ENCODE results near the gene CPXM1.
"Not testable (repeated sequence)": the region's sequence is repeated elsewhere in the genome, so short reads cannot be mapped to it uniquely, and the experiment has no call there.

The CPXM1 gene

DNA sequence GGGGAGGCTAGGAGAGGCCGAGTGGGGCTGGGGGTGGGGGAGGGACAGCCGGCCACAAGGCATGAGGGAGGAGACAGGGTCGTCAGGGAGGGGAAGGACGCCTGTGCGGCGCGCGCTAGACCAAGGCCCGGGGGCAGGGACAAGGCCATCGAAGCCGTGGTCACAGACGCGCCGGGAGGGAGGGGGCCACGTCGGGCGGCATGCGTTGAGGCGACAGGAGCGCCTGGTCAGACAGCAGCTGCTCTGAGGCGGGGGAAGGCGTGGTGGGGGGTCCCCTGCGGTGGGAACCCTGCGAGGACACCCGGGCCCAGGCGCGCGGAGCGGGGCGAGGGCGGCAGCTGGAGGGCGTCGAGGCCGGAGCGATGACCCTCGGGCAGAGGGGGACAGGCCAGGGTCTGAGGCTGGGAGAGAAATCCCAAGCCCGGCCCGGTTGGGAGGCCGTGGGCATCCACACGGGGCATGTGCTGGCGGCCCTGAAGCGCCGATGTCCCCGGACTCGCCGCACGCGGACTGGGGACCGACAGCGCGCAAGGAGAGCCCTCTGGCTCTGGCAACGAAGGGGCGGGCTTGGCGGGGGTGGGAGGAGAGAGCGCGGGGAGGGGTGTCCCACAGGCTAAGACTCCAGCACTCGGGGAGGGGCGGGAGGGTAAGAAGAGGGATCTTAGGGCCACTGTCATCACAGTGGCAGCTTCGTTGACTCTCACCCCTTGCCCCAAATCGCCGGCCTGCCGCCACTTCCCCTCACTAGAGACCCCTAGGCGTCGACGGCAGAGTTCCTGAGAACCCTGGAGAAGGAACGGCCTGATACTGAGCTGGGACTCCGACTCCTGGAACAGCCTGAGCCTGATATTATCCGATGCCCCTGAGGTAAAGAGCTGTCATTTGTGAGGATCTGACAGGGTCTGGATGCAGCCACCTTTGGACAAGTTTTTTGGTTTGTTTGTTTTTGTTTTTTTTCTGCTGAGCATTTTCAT, 20.8 kb upstream of the CPXM1 start:
- no peak for DNase-seq

DNA sequence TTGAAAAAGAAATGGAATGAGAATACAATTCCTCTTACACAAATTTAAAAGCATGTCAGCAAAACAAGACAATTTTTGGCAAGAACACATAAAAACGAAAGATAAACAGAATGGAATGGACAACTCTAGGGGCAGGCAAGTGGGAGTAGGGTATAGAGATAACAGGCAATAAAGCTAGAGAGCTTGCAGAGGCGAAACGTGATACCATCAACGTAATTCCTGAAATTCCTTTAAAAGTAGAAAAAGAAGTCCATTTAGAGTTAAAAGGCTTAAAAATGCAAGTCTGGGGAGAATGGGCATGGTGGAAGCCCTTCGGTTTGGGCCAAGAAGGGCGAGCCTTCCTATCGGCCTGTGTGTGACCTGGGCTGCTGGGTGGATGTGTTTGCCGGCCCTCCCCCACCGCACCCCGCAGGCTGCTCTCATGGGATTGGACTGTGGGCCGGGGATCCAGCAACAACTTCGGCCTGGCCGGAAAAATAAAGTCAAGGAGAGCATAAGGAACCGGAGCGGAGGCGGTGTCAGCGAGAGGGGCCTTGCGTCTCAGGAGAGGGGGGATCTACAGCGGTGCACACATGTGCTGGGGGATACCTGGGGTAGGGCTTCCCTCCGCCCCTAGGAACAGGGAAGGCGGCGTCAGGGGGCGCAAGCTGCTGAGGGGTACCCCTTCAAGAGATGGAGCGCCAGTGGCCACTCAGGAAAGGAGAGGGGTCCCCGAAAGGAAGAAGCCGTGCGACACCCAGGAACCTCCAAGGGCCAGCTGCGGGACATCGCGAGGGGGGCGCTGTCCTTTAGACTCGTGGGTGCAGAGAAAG, 19.9 kb upstream of the CPXM1 start:
- DNase-seq, result no peak

DNA sequence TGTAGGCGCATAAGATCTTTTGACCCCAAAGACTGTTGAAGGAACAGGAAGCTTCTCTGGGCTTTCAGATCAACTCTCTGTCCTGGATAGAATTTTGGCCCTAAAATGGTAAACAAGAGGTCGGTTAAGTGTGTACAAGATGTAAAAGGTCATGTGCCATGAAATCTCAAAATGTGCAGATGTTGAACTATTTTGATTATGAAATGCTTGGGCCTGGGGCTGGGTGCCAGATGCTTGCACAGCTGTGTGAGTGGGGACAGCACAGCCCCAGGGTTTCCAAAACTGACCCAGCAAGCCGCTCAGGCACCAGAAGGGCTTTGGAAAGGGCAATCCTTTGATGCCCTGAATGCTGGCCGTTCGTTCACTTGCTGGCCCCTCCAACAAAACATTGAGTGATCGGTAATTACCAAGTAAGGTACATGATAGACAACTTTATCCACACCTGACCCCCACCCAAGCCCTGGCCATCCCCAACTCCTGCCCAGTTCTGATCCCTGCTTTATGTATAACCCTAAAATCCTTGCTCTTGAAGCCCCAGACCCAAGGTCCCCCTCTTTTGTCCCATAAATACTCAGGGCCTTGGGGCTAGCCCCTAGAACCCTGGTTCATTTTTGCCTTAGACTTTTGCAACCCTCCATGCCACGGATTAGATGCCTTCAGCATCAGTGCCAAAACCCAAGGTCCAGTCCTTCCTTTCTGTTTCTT, 17.6 kb upstream of the CPXM1 start:
- DNase-seq, result no peak

DNA sequence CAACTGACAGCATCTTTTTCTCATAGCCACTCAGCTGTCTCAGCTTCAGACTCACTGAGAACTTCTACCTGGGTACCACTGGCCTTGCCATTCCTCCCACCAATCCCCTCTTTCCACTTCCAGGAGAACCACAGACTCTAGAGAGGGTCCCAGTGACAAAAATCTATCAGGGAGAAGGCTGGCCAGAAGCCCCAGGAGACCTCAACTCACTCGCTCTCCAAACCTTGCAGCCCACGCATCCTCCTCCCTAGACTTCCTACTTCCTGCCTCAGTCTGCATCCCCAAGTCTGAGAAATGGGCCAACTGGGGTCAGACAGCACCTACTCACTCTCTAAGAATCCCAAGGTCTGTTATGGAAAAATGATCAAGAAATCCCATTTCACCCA, 16.9 kb upstream of the CPXM1 start:
- no peak for DNase-seq

DNA sequence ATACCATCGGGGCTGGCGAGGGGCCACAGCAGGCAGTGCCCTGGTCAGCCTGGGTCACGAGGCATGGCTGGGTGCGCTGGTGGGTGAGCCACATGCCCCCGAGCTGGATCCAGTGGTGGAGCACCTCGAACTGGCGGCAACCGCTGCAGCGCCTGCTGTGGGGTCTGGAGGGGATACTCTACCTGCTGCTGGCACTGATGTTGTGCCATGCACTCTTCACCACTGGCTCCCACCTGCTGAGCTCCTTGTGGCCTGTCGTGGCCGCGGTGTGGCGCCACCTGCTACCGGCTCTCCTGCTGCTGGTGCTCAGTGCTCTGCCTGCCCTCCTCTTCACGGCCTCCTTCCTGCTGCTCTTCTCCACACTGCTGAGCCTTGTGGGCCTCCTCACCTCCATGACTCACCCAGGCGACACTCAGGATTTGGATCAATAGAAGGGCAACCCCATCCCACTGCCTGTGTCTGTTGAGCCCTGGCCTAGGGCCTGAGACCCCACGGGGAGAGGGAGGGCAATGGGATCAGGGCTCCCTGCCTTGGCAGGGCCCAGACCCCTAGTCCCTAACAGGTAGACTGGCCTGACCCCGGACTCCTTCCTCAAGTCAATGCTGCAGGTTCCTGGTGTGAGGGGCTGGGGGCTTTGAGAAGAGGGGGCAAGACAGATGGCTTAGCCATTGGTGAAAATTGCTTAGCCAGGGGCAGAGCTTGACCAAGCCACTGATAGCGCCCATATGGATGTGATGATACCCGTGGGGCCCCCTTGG, 16.3 kb upstream of the CPXM1 start:
- DNase-seq, result no peak

DNA sequence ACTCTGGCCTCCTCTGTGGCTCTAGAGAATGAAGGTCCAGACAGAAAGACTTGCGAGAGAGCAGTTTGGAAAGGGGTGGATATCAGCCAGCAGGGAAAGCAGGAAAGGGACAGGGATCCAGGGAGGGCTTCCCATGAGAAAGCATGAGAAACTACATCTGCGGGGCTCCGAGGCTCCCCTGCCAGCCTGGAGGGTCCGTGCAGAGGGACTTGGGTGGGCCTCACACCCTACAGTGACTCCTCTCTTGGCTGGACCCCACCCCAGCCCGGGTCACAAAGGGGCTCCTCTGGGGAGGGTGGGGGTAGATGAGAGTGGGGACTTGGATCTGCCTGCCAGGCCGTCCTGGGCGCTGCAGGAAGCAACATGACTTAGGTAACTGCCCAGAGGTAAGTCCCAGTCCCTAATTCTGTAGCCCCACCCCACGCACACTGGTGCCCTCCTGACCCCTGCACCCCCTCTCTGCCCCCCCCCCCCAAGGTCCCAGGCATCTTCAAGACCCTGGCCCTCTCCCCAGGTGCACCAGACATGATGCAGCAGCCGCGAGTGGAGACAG, 15.7 kb upstream of the CPXM1 start, which contains the start of gene TMEM239:
TSS of gene TMEM239 (plus strand) at position 335 of the 553 bp plus-strand sequence. CDS start at position 526, 191 bp downstream.
- no peak for DNase-seq

DNA sequence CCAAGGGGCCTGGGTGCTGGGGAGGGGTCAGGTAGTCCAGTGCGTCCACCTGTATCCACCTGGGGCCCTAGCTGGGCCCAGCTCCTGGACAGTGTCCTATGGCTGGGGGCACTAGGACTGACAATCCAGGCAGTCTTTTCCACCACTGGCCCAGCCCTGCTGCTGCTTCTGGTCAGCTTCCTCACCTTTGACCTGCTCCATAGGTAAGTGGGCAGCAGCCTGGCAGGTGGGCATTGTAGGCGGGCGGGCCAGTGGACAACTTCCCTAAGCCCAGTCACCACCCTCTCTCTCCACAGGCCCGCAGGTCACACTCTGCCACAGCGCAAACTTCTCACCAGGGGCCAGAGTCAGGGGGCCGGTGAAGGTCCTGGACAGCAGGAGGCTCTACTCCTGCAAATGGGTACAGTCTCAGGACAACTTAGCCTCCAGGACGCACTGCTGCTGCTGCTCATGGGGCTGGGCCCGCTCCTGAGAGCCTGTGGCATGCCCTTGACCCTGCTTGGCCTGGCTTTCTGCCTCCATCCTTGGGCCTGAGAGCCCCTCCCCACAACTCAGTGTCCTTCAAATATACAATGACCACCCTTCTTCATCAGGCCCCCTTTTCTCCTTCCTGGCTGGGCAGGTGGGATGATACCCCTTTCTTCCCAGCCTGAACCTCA, 14.9 kb upstream of the CPXM1 start:
- no peak for DNase-seq

DNA sequence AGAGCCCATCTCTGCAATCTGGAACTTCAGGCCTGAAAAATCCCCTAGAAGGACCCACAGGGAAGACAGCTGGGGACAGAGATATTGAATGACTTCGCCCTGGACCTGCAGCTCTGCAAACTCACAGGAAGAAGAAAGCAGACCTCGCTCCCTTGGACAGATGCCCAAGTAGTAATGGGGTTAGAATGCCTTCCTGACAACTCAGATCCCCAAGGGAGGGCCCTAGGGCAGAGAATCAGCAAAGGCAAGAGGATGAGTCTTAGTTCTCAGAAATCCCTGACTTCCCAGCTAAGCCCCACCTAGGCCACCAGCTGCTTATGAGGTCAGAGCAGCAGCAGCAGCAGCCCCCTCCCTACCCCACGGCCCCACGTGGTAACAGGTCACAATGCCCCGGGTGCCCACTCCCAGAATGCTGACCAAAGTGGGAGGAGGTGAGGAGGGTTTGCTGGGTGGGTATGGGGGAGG, 14.2 kb upstream of the CPXM1 start, which contains the start of gene C20orf141:
TSS of gene C20orf141 (plus strand) at position 401 of the 465 bp plus-strand sequence. CDS start 198 bp downstream, outside the sequence.
- peak; percentile 65 for DNase-seq

DNA sequence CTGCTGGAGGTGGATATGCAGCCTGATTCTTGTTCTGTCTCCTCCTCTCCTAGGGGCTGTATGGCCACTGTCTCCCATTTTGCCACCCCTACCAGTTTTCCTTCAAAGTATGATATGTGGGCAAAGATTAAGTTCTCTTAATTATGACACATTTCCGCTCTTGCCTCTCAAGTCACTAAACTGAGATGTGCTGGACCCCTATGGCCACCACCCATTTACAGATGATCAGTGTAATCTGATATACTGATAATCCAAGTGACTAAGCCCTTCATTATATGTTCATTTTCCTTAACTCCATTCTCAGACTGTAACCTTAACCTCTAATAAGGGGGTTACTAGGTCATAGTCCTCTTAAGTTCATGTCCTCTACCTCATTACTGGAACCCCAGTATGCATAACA, 13.6 kb upstream of the CPXM1 start:
- DNase-seq, result no peak

DNA sequence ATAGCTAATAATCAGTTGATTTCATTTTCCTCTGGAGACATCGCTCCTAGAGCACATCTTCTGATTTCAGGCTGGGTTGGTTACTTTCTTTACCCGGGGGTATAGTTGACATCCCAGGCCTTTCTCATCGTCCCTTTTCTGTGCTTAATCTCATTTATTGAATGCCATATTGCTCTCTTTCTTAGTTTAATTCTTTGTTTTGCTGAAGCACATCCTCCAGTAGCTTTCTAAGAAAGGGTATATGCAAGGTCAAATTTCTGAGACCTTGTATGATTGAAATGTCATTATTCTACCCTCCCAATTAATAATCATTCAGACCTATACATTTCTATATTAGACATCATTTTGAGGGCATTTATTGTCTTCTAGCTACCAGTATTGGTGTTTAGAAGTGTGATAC, 11.8 kb upstream of the CPXM1 start:
- DNase-seq, result no peak

DNA sequence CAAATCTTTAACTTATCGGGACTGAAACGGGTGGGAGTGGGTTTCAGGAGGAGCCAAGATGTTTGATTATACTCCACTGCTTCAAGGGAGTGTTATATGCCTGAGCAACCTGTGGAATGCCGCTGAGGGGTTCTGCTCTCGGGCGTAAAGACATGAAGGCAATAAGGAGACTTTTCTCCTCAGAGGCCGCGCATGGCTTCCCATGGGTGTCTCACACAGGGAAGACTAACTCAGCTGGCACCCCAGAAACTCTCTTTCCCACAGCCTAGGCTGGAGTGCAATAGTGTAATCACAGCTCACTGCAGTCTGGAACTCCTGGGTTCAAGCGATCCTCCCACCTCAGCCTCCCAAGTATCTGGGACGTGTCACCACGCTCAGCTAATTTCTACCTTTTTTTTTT, 9.3 kb upstream of the CPXM1 start:
- DNase-seq, result no peak

DNA sequence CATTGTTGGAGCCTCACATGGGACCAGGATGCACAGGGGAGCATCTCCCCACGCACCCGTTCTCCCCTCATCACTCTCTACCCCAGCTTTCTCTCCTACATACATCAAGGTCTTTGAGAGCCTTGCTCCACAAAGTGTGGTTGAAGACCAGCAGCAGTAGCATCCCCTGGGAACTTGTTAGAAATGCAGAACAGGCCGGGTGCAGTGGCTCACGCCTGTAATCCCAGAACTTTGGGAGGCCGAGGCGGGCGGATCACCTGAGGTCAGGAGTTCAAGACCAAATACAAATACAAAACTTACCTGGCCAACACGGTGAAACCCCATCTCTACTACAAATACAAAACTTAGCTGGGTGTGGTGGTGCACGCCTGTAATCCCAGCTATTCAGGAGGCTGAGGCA, 7.5 kb upstream of the CPXM1 start:
- DNase-seq, result not testable (repeated sequence)

DNA sequence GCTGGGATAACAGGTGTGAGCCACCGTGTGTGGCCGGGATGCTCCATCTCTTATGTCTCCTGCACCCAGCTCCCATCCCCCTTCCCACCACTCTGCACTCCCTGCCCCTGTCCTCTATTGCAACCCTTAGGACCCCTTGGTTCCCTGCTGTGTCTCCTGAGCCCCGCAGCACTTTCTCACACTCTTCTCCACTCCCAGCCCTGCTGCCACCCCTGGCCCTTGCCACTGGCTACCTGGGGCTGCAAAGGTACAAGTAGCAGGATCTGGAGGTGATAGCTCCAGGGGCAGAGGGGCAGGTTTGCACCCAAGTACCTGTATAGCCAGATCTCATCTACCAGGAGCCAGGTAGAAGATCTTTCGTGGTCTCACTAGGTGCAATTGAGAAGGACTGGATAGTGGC, 6.6 kb upstream of the CPXM1 start:
- DNase-seq, result no peak

DNA sequence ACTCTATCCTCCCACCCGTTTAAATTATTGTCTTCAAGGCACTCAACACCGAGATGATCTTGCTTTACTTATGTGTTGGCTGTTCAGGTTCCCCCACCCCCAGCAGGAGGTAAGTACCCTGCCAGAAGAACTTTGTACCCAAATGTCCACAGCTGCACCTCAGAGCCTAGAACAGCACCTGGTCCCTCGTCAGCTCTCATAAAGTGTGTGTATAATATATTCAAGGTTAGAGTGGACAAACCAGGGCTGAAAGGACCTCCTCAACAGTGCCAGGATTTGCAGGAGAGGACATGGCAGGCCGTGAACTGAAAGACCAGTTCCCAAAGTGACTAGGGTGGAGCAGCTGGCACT, 5.9 kb upstream of the CPXM1 start:
- no peak for DNase-seq

DNA sequence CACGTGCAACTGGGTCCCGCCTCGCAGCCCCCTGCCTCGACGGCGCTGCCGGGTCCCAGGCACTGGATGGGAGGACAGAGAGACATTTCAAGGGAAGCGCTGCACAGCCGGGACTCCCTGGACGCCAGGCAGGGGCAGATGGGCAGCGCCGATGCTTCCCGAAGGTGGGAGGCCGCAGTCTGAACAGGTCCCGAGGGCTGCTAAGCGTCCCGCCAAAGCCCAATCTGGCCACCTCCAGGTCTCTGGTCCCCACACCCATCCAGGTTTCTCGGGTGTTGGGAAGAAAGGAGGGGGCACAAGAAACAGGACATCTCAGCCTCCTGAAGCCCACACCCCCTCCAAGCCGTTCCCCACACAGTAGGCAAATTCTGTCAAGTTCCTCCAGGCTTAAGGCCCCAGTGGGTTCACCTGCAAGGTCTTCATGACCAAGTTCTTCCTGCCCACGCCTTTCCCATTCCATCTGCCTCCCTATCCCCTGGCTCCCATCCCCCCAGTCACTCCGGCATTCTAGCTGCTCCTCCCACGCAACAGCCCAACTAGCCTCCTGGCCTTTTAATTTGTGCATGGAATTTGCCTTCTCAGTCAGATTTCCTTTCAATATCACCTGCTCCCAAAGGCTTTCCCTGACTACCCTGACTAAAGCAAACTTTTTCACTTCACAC, 5.4 kb upstream of the CPXM1 start:
- no peak for DNase-seq

DNA sequence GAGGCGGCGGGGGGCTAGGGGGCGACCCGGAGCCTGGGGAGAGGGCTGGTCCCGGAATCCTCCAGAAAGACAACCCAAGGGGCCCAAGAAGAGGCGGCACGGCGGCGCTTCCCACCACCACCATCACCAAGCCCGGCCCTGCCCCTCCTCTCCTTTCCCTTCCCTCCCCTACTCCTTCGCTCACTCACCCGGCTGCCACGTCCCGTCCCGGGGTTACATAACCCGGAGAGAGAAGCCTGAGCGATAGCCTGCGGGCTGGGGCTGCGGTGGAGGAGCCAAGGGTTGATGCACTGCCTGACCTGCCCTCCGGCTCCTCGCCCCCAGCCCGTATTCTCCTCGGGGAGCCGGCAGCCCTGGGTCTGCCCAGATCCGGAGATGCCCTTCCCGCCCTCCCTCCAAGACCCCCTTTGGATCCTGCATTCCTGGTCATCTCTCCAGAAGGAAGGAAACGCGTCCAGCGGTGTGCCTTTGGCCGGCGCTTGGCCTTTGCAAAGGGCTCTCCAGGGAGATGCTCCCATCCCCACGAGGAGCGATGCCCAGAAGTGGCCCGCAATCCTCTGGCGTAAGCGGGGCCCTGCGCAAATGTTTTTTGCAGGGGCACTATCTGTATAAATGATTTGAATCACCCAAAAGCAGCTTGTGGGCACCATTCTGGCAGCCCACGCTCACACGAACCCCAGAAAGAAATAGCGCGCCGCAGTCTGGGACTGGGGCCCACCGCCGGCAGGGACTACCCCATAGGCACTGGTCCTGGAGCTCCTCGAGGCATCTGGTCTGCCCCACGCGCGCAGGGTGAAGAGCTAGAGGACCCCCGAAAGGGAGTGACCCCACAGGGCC, 4.6 kb upstream of the CPXM1 start:
- peak; percentile 33 for DNase-seq

DNA sequence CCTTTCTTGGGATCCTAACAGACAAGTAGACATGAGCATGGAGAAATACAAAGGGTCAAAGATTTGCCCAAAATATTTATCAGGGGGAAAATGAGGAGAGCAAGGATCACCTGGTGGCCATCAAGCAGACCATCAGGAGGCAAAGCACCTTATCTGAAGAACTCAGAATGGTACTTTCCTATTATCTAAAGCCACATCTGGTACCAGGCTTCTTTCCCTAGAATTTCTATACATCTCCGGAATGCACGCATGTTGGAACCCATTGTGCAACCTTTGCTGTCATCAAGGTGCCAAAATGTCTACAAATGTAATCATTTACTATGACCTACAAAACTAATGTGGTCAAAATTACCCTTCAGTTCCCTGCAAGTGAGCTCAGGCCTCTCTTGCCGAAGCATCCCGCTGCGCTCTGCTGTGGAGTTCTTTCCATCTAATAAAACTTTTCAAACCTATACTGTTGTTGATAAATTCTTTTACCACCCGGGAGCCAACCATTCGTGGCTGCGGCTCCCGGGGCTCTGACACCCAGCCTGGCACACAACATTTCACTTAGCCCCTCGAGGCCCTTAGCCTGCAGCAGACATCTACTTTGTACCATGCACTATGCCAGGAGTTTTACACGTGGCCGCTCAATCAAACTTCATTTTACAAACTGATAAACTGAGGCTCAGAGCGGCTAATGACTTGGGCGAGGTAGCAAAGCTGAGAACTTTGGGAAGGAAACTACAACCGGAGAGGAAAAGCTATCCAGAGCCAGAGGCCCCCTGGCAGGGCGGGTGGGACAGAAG, 3.8 kb upstream of the CPXM1 start:
- DNase-seq, result peak; percentile 22

DNA sequence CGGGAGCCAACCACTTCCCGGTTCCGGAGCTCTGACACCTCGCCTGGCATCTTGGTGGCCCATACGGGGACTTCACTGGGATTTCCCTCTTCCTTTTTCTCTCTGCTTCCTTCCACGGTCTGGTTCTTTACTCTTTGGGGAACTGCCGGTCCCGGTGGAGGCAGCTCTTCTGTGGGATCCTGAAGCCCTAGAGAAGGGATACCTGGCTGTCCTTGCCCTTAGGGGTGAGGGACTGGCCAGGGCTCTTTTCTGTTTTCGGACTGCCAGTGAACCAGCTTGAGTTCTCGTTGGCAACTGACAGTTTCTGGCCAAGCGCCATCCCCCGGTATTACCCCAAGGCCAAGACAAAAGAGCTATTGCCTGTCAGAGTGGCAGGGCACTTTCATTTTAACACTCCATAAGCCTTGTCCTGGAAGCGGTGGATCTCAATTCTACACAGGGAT, 880 bp upstream of the CPXM1 start:
- peak; percentile 39 for DNase-seq
